Stomach smooth muscle (tissue), 2 donors: ENCODE data around the gene PDGFRB.

Source experiments
- H3K27ac ChIP-seq: one replicate; pipeline ENCODE4 v1.7.0; 2013; ENCODE audit warnings: mild to moderate bottlenecking, low read length, inconsistent platforms
- H3K27me3 ChIP-seq, 2 donors: one replicate each; pipeline ENCODE4 v1.7.0; 2013; ENCODE audit warnings: low read length in 2 of 2; ENCODE audit not compliant: insufficient read depth in 2 of 2, control insufficient read depth in 1 of 2
- H3K36me3 ChIP-seq, 2 donors: one replicate each; pipeline ENCODE4 v1.7.0; 2013; ENCODE audit warnings: low read length in 2 of 2; ENCODE audit not compliant: control insufficient read depth in 2 of 2, insufficient read depth in 2 of 2
- H3K4me1 ChIP-seq: one replicate; pipeline ENCODE4 v1.7.0; 2013; ENCODE audit warnings: low read length; ENCODE audit not compliant: control insufficient read depth, insufficient read depth
- H3K4me3 ChIP-seq, 2 donors: one replicate each; pipeline ENCODE4 v1.7.0; 2013; ENCODE audit warnings: low read length in 2 of 2
- H3K9ac ChIP-seq, 2 donors: one replicate each; pipeline ENCODE4 v1.7.0; 2013; ENCODE audit warnings: low read length in 2 of 2, mild to moderate bottlenecking in 1 of 2
- H3K9me3 ChIP-seq, 2 donors: one replicate each; pipeline ENCODE4 v1.7.0; 2013; ENCODE audit warnings: low read length in 2 of 2; ENCODE audit not compliant: control insufficient read depth in 2 of 2
- donor health status: healthy.
- donor health status: Pancreatic carcinoma.

Gene PDGFRB

GRCh38 chr5:150121448-150122157 lies 34.0 kb downstream of the PDGFRB start:
- H3K27me3 ChIP-seq: no peaks in the 10 kb centered on the region
- no peak overlapping the region for H3K27ac ChIP-seq
- H3K9me3 ChIP-seq: no peaks in the 10 kb centered on the region
- no peak overlapping the region for H3K9ac ChIP-seq
- H3K36me3 ChIP-seq: peaks cover 0 to 15% of the 10 kb centered on the region in 2 donors
- no peaks in the 10 kb centered on the region for H3K4me1 ChIP-seq
- H3K4me3 ChIP-seq: no peak overlapping the region

GRCh38 chr5:150120617-150121447 lies 34.8 kb downstream of the PDGFRB start:
- no peaks in the 10 kb centered on the region for H3K9me3 ChIP-seq
- no peak overlapping the region for H3K9ac ChIP-seq
- H3K36me3 ChIP-seq: peaks cover 0 to 18% of the 10 kb centered on the region in 2 donors
- no peaks in the 10 kb centered on the region for H3K4me1 ChIP-seq
- no peak overlapping the region for H3K27ac ChIP-seq
- no peak overlapping the region for H3K4me3 ChIP-seq
- H3K27me3 ChIP-seq: no peaks in the 10 kb centered on the region

- no peak overlapping the region for H3K4me3 ChIP-seq
- H3K36me3 ChIP-seq: peaks cover 0 to 19% of the 10 kb centered on the region in 2 donors
- H3K9me3 ChIP-seq: no peaks in the 10 kb centered on the region
- H3K27me3 ChIP-seq: no peaks in the 10 kb centered on the region
- H3K9ac ChIP-seq: no peak overlapping the region
- H3K27ac ChIP-seq: no peak overlapping the region
- no peaks in the 10 kb centered on the region for H3K4me1 ChIP-seq
These were observed 35.6 kb downstream of the PDGFRB start for GRCh38 chr5:150120062-150120441.

GRCh38 chr5:150119421-150120061 lies 36.1 kb downstream of the PDGFRB start:
- H3K27ac ChIP-seq: no peak overlapping the region
- H3K36me3 ChIP-seq: peaks cover 0 to 19% of the 10 kb centered on the region in 2 donors
- no peak overlapping the region for H3K4me3 ChIP-seq

GRCh38 chr5:150118561-150119229 lies 37.0 kb downstream of the PDGFRB start:
- H3K4me3 ChIP-seq: no peak overlapping the region
- H3K4me1 ChIP-seq: no peaks in the 10 kb centered on the region
- H3K27ac ChIP-seq: no peak overlapping the region
- no peaks in the 10 kb centered on the region for H3K9me3 ChIP-seq
- H3K9ac ChIP-seq: no peak overlapping the region
- no peaks in the 10 kb centered on the region for H3K27me3 ChIP-seq
- peaks cover 0 to 18% of the 10 kb centered on the region in 2 donors for H3K36me3 ChIP-seq

More at GRCh38 chr5:150119421-150120061, 36.1 kb downstream of the PDGFRB start:
- Histone ChIP-seq H3K9ac (no peak overlapping the region), H3K9me3 (no peaks in the 10 kb centered on the region), H3K27me3 (no peaks in the 10 kb centered on the region), H3K4me1 (no peaks in the 10 kb centered on the region)

- Histone ChIP-seq H3K27ac (no peak overlapping the region), H3K4me1 (peaks cover 2% of the 10 kb centered on the region), H3K4me3 (no peak overlapping the region), H3K36me3 (peaks cover 0 to 18% of the 10 kb centered on the region in 2 donors), H3K9me3 (no peaks in the 10 kb centered on the region), H3K27me3 (no peaks in the 10 kb centered on the region), H3K9ac (no peak overlapping the region)
These were observed 37.6 kb downstream of the PDGFRB start for GRCh38 chr5:150117945-150118560.

GRCh38 chr5:150116667-150117400 lies 38.8 kb downstream of the PDGFRB start:
- Histone ChIP-seq H3K36me3 (peaks cover 0 to 17% of the 10 kb centered on the region in 2 donors), H3K4me3 (no peak overlapping the region), H3K27ac (no peak overlapping the region), H3K4me1 (peaks cover 6% of the 10 kb centered on the region), H3K27me3 (no peaks in the 10 kb centered on the region), H3K9me3 (no peaks in the 10 kb centered on the region), H3K9ac (no peak overlapping the region)

- Histone ChIP-seq H3K9me3 (no peaks in the 10 kb centered on the region), H3K9ac (no peak overlapping the region), H3K4me1 (peaks cover 6% of the 10 kb centered on the region), H3K27me3 (no peaks in the 10 kb centered on the region), H3K36me3 (peaks cover 0 to 10% of the 10 kb centered on the region in 2 donors), H3K27ac (no peak overlapping the region), H3K4me3 (no peak overlapping the region)
These were observed 40.8 kb downstream of the PDGFRB start for GRCh38 chr5:150114773-150115408.

- Histone ChIP-seq H3K36me3 (peaks cover 0 to 9% of the 10 kb centered on the region in 2 donors), H3K4me3 (no peak overlapping the region), H3K4me1 (peaks cover 6% of the 10 kb centered on the region), H3K9ac (no peak overlapping the region), H3K9me3 (no peaks in the 10 kb centered on the region), H3K27ac (no peak overlapping the region), H3K27me3 (peaks cover 0 to 2% of the 10 kb centered on the region in 2 donors)
These were observed 41.5 kb downstream of the PDGFRB start for GRCh38 chr5:150114102-150114641.
